ENCODE results near the gene DNAJB6.
"Not testable (repeated sequence)": the region's sequence is repeated elsewhere in the genome, so short reads cannot be mapped to it uniquely, and the experiment has no call there.

DNAJB6 gene

GRCh38 chr7:157320608-157320980 lies 16.2 kb upstream of the DNAJB6 start:
- no peak overlapping the region for H3K4me3 ChIP-seq (ENCODE audit: low read depth, low read length)
- TF ChIP-seq, protein P1, sequence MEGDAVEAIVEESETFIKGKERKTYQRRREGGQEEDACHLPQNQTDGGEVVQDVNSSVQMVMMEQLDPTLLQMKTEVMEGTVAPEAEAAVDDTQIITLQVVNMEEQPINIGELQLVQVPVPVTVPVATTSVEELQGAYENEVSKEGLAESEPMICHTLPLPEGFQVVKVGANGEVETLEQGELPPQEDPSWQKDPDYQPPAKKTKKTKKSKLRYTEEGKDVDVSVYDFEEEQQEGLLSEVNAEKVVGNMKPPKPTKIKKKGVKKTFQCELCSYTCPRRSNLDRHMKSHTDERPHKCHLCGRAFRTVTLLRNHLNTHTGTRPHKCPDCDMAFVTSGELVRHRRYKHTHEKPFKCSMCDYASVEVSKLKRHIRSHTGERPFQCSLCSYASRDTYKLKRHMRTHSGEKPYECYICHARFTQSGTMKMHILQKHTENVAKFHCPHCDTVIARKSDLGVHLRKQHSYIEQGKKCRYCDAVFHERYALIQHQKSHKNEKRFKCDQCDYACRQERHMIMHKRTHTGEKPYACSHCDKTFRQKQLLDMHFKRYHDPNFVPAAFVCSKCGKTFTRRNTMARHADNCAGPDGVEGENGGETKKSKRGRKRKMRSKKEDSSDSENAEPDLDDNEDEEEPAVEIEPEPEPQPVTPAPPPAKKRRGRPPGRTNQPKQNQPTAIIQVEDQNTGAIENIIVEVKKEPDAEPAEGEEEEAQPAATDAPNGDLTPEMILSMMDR (IDR thresholded peaks at IDR 0.05; ENCODE audit: low read depth, low read length, missing control alignments): no peak
- DNase-seq (ENCODE audit: low read depth): no peak

DNA sequence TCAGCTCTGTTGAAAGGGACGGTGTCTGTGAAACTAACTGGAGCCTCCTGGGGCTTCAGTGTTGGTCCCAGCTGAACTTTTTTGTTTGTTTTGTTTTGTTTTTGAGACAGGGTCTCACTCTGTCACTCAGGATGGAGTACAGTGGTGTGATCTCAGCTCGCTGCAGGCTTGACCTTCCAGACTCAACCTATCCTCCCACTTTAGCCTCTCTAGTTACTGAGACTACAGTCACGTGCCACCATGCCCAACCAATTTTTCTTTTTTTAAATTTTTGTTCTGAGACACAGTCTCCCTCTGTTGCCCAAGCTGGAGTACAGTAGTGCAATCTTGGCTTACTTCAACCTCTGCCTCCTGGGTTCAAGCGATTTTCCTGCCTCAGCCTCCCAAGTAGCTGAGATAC lies 13.4 kb upstream of the DNAJB6 start:
- TF ChIP-seq, protein P1 (IDR thresholded peaks at IDR 0.05; ENCODE audit: low read depth, low read length, missing control alignments): no peak
- no peak for DNase-seq (ENCODE audit: low read depth)
- H3K4me3 ChIP-seq (ENCODE audit: low read depth, low read length): no peak overlapping the region

DNA sequence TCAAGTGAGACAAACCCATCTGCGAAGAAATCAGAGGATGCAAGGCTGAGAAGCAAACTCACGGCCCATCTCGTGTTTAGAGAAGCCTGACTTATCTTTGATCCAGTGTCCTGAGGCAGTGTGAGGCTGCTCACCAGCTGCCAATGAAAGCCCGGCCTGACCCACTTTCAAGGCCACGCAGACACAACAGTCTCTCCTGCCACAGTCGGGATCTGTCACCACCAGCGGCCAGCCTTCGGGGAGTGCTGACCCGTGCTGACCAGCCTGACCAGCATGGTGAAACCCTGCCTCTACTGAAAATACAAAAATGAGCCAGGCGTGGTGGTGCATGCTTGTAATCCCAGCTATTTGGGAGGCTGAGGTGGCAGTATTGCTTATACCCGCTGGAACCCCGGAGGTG lies 7.4 kb upstream of the DNAJB6 start:
- DNase-seq (ENCODE audit: low read depth): no peak
- no peak overlapping the region for H3K4me3 ChIP-seq (ENCODE audit: low read depth, low read length)
- TF ChIP-seq, protein P1 (IDR thresholded peaks at IDR 0.05; ENCODE audit: low read depth, low read length, missing control alignments): no peak

DNA sequence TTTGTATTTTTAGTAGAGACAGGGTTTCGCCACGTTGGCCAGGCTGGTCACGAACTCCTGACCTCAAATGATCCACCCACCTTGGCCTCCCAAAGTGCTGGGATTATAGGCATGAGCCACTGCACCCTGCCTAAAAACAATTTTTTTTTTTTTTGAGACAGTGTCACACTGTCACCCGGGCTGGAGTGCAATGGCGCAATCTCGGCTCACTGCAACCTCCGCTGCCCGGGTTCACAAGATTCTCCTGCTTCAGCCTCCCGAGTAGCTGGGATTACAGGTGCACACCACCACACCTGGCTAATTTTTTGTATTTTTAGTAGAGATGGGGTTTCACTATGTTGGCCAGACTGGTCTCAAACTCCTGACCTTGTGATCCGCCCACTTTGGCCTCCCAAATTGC lies 6.2 kb upstream of the DNAJB6 start:
- DNase-seq (ENCODE audit: low read depth); H3K4me3 ChIP-seq (ENCODE audit: low read depth, low read length): not testable (repeated sequence)

GRCh38 chr7:157331049-157331448 lies 5.8 kb upstream of the DNAJB6 start:
- DNase-seq (ENCODE audit: low read depth); H3K4me3 ChIP-seq (ENCODE audit: low read depth, low read length): not testable (repeated sequence)

- TF ChIP-seq, protein P1 (IDR thresholded peaks at IDR 0.05; ENCODE audit: low read depth, low read length, missing control alignments): no peak
- no peak overlapping the region for H3K4me3 ChIP-seq (ENCODE audit: low read depth, low read length)
- DNase-seq (ENCODE audit: low read depth): no peak
Measured at GRCh38 chr7:157335236-157335635, 1.6 kb upstream of the DNAJB6 start.

- DNase-seq (ENCODE audit: low read depth): no peak
- TF ChIP-seq, protein P1 (IDR thresholded peaks at IDR 0.05; ENCODE audit: low read depth, low read length, missing control alignments): no peak
- H3K4me3 ChIP-seq (ENCODE audit: low read depth, low read length): peak overlapping the region; percentile 59
Measured at GRCh38 chr7:157335991-157336382, 817 bp upstream of the DNAJB6 start.

DNA sequence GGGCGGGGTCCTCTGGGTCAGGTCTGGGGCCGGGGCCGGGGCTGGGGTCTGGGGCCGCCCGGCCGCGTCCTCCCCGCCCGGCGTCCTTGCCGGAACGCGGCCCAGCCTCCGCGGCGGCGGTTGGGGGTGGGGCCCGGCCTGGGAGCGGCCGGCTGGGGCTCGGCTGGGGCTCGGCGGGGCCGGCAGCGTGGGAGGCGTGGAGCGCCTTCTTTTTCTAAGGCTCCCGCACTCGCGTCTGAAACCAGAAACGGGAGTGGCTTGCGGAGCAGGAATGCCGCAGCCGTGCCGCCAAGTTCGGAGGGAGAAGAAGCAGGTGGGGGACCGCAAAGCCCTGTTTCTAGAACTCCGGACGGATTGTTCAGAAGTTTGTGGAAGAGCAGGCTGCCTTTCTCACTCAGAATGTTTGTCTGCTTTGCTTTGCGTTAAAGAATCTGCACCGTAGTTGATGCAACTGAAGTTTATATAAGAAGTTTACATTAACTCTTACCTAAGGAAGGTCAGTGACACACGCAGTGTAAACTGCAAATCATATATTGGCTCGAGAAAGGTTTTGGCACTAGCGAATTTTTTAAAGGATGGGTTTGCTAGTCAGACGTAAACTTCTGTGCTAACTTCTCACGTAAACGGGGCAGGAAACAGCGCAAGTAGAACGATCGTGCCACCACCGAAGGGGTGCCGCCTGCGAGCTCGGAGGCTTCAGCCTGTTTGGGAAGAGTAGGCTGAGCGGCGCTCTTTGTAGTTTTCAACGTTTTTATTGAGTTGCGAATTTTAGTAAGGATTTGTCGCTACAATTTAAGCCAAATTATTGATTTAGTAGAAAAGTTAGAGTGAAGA lies 729 bp downstream of the DNAJB6 start:
- DNase-seq (ENCODE audit: low read depth): no peak
- peak overlapping the region; percentile 79 for H3K4me3 ChIP-seq (ENCODE audit: low read depth, low read length)
- TF ChIP-seq, protein P1 (IDR thresholded peaks at IDR 0.05; ENCODE audit: low read depth, low read length, missing control alignments): no peak
